Measurements from ENCODE around the gene HEATR5B.

GRCh38 chr2:37020212-37020886 is 63.8 kb downstream of the HEATR5B start:
- TF ChIP-seq POLR2A (IDR thresholded peaks at IDR 0.05): no peak
- TF ChIP-seq, protein P1, sequence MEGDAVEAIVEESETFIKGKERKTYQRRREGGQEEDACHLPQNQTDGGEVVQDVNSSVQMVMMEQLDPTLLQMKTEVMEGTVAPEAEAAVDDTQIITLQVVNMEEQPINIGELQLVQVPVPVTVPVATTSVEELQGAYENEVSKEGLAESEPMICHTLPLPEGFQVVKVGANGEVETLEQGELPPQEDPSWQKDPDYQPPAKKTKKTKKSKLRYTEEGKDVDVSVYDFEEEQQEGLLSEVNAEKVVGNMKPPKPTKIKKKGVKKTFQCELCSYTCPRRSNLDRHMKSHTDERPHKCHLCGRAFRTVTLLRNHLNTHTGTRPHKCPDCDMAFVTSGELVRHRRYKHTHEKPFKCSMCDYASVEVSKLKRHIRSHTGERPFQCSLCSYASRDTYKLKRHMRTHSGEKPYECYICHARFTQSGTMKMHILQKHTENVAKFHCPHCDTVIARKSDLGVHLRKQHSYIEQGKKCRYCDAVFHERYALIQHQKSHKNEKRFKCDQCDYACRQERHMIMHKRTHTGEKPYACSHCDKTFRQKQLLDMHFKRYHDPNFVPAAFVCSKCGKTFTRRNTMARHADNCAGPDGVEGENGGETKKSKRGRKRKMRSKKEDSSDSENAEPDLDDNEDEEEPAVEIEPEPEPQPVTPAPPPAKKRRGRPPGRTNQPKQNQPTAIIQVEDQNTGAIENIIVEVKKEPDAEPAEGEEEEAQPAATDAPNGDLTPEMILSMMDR (IDR thresholded peaks at IDR 0.05): no peak
